22Rv1 (cell line): ENCODE data around the gene FBN1.

Experiments
- H3K27ac ChIP-seq: fragments of 450-650 bp; 2 replicates; pipeline ENCODE4 v1.5.1; 2017
- CTCF ChIP-seq: fragments of 450-650 bp; IDR thresholded peaks from 2 replicates; pipeline ENCODE4 v1.5.1; 2017; ENCODE audit warnings: mild to moderate bottlenecking
- ZFX ChIP-seq: fragments of 450-650 bp; IDR thresholded peaks from 2 replicates; pipeline ENCODE4 v1.6.1; 2017; ENCODE audit warnings: antibody characterized with exemption, borderline replicate concordance

The FBN1 gene

DNA sequence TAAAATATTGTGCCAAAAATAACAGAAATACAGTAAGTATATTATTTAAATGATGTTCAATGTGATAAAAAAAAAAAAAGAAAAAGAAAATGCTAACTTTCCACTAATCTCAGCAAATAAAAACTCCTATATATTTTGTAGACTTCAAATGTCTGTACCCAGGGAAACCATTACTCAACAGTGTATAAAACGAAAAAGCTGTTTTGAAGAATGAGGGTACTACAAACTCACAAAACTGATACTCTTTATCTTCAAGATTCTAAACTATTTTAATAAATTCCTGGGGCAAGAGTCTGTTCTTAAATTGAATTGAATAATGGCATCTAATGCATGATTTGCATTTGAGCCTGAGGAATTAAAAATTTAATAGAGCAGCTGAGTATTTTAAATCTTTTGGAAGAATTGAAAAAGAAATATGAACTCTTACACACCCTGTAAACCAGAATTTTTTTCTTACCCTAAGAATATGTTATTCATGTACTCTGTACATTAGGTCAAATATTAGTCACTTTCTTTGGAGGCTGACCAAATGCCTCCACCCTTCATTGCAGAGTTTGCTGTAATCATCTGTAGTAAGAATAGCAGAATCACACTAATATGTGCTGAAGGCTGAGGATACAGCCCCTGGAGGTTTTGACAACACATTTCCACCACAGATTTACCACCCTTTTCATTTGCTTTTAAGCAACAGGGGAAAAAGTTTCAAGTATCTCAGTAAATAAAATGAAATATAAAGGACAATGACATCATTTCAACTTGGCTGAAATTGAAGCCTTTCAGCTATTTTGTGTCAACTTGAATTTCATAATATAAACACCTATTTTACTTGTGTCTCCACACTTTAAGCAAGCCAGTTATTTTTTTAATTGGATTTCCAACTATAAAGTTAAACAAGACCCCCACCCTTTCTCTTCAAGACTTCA is 79.7 kb downstream of the FBN1 start:
- H3K27ac ChIP-seq: no peak overlapping the region
- no peak for TF ChIP-seq CTCF
- no peak for TF ChIP-seq ZFX

GRCh38 chr15:48564690-48565089 is 80.8 kb downstream of the FBN1 start:
- H3K27ac ChIP-seq: no peak overlapping the region
- no peak for TF ChIP-seq ZFX
- no peak for TF ChIP-seq CTCF

GRCh38 chr15:48563934-48564333 is 81.6 kb downstream of the FBN1 start:
- TF ChIP-seq CTCF (no peak), ZFX (no peak)
- H3K27ac ChIP-seq: no peak overlapping the region

- no peak overlapping the region for H3K27ac ChIP-seq
- no peak for TF ChIP-seq CTCF
- TF ChIP-seq ZFX: no peak
These were observed 85.0 kb downstream of the FBN1 start for GRCh38 chr15:48560321-48561051.

DNA sequence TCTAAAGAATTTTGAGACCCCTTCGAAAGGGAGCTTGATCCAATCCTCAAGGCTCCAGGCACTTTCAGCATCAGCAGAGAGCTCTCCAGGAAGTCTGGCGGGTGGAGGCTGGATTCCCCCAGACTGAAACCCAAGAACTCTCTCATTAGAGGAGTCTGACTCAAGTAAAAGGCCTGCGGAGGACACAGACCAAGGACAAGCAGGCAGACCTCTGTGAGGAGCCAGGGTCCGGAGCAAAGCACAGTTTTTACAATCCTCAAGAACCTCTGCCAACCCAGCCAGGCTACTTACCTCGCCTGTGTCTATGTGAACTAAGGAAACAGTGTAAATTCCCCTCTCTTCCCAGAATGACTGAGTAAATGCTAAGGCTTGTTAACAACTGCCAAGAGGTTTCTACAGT is 86.2 kb downstream of the FBN1 start:
- TF ChIP-seq CTCF: no peak
- TF ChIP-seq ZFX: no peak
- no peak overlapping the region for H3K27ac ChIP-seq

- no peak overlapping the region for H3K27ac ChIP-seq
- TF ChIP-seq CTCF (no peak), ZFX (no peak)
These were observed 87.3 kb downstream of the FBN1 start for GRCh38 chr15:48558226-48558625.

DNA sequence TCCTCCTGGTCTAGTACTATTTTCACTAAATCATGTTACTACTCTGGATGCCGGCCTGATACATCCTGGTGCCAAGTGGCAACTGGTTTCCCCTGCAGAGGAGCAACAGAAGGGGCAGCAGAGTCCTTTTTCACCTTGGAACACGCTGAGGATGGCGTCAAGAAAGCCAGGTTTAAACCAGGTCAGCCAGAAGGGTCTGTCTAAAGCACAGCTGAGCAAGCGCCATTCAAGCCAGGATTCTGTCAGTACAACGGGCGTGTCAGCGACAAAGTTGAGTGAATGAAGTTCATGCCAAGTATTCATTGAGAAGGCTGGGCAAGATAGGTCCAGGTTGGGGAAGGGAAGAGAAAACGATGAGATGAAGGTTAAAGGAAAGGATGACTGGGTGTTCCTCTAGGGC is 88.2 kb downstream of the FBN1 start:
- TF ChIP-seq ZFX (no peak), CTCF (no peak)
- no peak overlapping the region for H3K27ac ChIP-seq
